ENCODE measurements around the gene EIF3K.

DNA sequence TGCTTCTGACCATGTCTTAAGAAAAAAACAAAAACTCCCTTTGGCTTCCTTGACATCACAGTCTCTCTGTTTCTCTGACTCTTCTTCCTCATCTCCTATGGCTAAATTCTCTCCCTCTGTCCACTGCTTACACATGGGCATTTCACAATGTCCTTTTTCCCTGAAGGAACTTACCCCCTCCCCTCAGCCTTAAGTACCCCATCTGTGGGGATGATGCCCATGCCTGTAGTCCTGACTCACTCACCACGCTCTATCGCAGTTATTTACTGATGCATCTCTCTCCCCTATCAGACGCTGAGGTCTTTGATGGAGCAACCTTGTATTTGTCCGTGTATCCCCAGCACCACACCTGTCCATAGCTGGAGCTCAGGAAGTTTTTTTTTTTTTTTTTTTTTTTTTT, 60.9 kb downstream of the EIF3K start:
- TF ChIP-seq, protein P1, sequence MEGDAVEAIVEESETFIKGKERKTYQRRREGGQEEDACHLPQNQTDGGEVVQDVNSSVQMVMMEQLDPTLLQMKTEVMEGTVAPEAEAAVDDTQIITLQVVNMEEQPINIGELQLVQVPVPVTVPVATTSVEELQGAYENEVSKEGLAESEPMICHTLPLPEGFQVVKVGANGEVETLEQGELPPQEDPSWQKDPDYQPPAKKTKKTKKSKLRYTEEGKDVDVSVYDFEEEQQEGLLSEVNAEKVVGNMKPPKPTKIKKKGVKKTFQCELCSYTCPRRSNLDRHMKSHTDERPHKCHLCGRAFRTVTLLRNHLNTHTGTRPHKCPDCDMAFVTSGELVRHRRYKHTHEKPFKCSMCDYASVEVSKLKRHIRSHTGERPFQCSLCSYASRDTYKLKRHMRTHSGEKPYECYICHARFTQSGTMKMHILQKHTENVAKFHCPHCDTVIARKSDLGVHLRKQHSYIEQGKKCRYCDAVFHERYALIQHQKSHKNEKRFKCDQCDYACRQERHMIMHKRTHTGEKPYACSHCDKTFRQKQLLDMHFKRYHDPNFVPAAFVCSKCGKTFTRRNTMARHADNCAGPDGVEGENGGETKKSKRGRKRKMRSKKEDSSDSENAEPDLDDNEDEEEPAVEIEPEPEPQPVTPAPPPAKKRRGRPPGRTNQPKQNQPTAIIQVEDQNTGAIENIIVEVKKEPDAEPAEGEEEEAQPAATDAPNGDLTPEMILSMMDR (IDR thresholded peaks at IDR 0.05) = no peak
- no peak for TF ChIP-seq POLR2A (IDR thresholded peaks at IDR 0.05)

Data from adrenal gland (tissue), 5 donors.